ENCODE measurements around the gene COMMD4. TPM values are rescaled to one million over a fixed set of nuclear protein-coding genes. Genes with fewer than 3 reads are reported as not detected.

The COMMD4 gene
- total and polyA plus RNA-seq, 10 of the 15 experiments (the other 5 are each of a cell fraction or from before 2014, with no cell fraction given), result 14.5 to 118 (median 75.3) TPM

- TF ChIP-seq USF1 (IDR thresholded peaks at IDR 0.05; ENCODE audit: borderline replicate concordance, extremely low read length, insufficient read depth, low read depth, low read length), result peak; percentile 4
- no peak for TF ChIP-seq MXI1 (IDR thresholded peaks at IDR 0.05; ENCODE audit: low read depth, low read length)
- TF ChIP-seq IKZF2 (IDR thresholded peaks at IDR 0.05), result peak; percentile 62
- peak; percentile 37; the same call in 1 of the 2 replicates for TF ChIP-seq CREB1 (IDR thresholded peaks at IDR 0.05; ENCODE audit: low read depth)
- no peak for TF ChIP-seq HDAC6 (IDR thresholded peaks at IDR 0.05; ENCODE audit: unreplicated experiment)
- TF ChIP-seq ZNF384 (IDR thresholded peaks at IDR 0.05; ENCODE audit: borderline replicate concordance, low read depth, low read length), result no peak
- TF ChIP-seq HDAC2 (IDR thresholded peaks at IDR 0.05), result no peak
- TF ChIP-seq STAT1 (conservative IDR thresholded peaks at IDR 0.05), result no peak
- TF ChIP-seq HCFC1 (IDR thresholded peaks at IDR 0.05; ENCODE audit: low read length), result no peak
- TF ChIP-seq IRF4 (IDR thresholded peaks at IDR 0.05; ENCODE audit: low read depth, low read length), result no peak
- TF ChIP-seq, protein P1, sequence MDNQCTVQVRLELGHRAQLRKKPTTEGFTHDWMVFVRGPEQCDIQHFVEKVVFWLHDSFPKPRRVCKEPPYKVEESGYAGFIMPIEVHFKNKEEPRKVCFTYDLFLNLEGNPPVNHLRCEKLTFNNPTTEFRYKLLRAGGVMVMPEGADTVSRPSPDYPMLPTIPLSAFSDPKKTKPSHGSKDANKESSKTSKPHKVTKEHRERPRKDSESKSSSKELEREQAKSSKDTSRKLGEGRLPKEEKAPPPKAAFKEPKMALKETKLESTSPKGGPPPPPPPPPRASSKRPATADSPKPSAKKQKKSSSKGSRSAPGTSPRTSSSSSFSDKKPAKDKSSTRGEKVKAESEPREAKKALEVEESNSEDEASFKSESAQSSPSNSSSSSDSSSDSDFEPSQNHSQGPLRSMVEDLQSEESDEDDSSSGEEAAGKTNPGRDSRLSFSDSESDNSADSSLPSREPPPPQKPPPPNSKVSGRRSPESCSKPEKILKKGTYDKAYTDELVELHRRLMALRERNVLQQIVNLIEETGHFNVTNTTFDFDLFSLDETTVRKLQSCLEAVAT (IDR thresholded peaks at IDR 0.05), result peak; percentile 64; the same call in 1 of the 2 replicates
- no peak for TF ChIP-seq IRF3 (IDR thresholded peaks at IDR 0.05)
- TF ChIP-seq TCF3 (IDR thresholded peaks at IDR 0.05; ENCODE audit: borderline replicate concordance, insufficient read depth, low read depth, low read length), result peak; percentile 82
- TF ChIP-seq ZNF207 (IDR thresholded peaks at IDR 0.05; ENCODE audit: borderline replicate concordance), result no peak
- TF ChIP-seq, protein P2, sequence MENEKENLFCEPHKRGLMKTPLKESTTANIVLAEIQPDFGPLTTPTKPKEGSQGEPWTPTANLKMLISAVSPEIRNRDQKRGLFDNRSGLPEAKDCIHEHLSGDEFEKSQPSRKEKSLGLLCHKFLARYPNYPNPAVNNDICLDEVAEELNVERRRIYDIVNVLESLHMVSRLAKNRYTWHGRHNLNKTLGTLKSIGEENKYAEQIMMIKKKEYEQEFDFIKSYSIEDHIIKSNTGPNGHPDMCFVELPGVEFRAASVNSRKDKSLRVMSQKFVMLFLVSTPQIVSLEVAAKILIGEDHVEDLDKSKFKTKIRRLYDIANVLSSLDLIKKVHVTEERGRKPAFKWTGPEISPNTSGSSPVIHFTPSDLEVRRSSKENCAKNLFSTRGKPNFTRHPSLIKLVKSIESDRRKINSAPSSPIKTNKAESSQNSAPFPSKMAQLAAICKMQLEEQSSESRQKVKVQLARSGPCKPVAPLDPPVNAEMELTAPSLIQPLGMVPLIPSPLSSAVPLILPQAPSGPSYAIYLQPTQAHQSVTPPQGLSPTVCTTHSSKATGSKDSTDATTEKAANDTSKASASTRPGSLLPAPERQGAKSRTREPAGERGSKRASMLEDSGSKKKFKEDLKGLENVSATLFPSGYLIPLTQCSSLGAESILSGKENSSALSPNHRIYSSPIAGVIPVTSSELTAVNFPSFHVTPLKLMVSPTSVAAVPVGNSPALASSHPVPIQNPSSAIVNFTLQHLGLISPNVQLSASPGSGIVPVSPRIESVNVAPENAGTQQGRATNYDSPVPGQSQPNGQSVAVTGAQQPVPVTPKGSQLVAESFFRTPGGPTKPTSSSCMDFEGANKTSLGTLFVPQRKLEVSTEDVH (IDR thresholded peaks at IDR 0.05; ENCODE audit: low read depth, partially characterized antibody), result no peak
Measured at GRCh38 chr15:75349851-75350588, 14.2 kb downstream of the COMMD4 start (continued).

All from GM12878 (cell line).